ENCODE results near the gene KIF7.

The KIF7 gene

GRCh38 chr15:89648106-89649012, 6.9 kb downstream of the KIF7 start:
- DNase-seq: no peak

GRCh38 chr15:89647191-89647851, 7.9 kb downstream of the KIF7 start:
- DNase-seq: peak; percentile 56 to 57

- DNase-seq: no peak
Observed at GRCh38 chr15:89646416-89647141, 8.7 kb downstream of the KIF7 start.

DNA sequence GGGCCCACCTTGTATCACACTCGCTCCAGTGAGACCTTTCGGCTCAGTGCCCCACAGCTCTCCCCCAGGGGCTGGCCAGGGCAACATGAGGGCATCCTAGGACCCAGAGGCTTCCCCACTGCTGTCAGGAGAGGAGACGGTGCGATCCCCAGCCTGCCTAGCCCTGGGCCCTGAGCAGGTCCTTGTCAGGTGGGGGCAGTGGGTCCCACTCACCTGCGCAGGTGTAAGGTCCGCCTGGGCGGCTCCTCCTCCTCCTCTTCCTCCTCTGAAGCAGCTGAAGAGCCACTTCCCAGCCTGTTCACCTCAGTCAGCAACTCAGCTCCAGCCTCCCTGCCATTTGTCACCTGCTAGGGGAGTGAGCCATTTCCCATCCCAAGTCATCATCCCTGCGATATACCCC, 9.6 kb downstream of the KIF7 start:
- no peak for DNase-seq

GRCh38 chr15:89642106-89642505, 13.2 kb downstream of the KIF7 start:
- no peak for DNase-seq

GRCh38 chr15:89641053-89641452, 14.2 kb downstream of the KIF7 start:
- DNase-seq: no peak

DNA sequence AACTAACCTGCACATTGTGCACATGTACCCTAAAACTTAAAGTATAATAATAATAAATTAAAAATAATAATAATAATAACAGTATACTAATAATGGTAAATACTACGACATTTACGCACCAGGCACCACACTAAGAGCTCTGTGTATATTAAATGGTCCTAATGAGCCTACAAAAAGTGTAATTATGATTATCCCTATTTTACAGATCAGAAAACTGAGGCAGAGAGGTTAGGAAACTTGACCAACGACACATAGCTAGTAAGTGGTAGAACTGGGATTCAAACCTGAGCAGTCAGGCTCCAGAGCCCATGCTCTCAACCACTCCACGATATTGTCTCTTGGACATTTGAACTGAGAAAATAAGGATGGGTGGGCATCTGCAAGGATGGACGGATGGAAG, 15.0 kb downstream of the KIF7 start:
- DNase-seq: no peak

DNA sequence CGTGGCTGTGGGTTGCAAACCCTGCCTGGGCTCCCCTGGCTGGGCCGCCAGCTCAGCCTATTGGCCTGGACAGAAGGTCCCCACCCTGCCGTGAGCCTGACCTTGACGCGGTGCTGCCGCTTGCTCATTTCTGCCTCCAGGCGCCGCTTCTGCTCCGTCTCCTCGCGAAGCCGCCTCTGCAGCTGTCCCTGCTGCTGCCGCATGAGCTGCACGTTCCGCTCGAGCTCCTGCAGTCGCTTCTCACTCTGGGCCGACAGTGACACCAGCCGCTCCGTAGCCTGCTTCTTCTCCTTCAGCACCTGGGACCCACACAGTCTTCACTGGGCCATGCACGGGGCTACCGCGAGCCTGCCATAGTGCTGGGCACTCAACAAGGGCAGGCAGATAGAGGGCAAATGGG, 21.7 kb downstream of the KIF7 start:
- no peak for DNase-seq

GRCh38 chr15:89632563-89633430, 22.5 kb downstream of the KIF7 start:
- no peak for DNase-seq

- DNase-seq: no peak
Observed at GRCh38 chr15:89631902-89632264, 23.4 kb downstream of the KIF7 start.

DNA sequence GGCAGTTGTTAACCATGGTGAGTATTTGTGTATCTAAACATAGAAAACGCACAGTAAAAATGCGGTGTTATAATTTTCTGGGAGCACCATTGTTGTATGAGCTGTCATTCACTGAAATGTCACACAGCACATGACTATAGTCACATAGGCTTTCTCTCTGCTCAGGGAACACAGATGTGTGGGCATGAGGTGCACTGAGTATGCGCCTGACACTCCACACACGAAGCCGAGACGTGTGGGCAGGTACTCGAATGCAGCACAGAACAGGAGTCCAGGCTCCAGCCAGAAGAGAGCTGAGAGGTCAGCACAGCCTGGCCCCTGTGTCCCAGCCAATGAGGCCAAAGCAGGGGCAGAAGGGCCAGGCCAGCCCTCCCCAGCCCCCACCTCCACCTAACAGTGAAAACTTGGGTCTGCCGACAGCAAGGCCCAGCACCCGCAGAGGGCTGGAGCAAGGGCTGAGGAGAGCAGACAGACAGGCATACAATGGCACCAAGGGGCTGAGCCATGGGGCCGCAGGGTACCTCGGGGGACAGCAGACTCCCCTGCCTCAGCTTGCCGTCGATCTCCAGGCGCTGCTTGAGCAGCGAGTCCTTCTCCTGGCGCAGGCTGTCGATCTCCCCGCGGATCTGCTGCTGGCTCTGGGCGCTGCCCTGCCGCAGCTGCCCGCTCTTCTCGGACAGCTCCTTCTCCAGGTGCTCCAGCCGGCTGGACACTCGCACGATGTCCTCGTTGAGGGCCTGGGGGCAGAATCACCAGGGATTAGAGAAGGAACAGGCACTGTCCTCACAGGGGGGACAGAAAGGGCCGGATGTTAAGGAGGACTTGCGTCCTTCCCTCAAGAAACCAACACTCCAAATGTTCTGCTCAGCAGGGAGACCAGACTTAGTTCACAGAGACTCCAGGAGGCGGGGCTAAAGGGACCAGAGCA, 24.0 kb downstream of the KIF7 start:
- no peak for DNase-seq

GRCh38 chr15:89630260-89630659, 25.0 kb downstream of the KIF7 start:
- no peak for DNase-seq

DNA sequence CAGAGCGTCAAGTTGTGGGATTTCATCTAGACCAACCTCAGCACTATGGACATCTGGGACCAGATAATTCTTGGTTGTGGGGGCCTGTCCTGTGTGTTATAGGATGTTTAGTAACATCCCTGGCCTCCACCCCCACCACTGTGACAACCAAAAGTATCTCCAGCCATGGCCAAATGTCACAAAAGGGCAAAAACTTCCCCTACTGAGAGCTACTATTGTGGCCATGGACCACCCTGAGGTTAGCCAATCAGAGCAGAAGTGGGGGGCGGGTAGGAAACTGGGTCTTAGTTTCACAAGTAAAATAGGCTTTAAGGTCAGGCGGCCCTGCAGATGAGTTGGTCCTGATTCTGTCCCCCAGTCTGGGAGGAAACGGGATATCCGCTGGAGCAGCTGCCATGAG, 25.4 kb downstream of the KIF7 start:
- no peak for DNase-seq

GRCh38 chr15:89628806-89629715, 26.2 kb downstream of the KIF7 start:
- peak; percentile 4 to 67 for DNase-seq

- no peak for DNase-seq
Observed at GRCh38 chr15:89628301-89628700, 27.0 kb downstream of the KIF7 start.

DNA sequence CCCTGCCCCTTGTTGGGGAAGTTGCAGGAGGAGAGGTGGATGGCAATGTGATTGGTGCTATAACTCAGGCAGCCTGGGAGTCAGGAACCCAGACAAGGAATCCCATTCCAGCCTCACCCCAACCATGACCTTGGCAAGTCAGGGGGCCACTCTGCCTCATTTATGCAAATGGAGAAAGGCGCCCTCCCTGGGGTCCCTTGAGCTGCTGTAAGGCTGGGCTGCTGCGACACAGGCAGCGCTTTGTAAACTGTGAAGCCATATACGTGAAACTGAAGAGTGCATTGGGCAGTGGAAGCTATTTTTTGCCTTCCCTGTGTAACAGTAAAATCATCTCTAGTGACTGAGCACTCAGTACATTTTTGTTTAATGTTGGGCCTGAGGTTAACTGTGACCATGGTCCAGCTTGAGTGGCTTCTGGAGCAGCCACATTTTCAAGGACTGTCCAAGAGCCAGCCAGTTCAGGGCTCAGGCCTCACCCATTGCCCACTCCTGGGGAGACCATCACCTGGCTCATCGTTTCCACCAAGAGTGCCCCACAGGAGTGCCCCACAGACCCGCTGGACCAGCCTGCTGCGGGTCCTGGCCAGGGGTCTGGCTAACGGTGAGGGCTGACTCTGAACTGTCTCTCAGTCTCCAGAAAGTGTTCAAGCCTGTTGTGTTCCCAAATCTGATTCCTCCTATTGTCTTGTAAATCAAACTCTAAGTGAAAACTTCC, 27.9 kb downstream of the KIF7 start:
- no peak for DNase-seq

DNA sequence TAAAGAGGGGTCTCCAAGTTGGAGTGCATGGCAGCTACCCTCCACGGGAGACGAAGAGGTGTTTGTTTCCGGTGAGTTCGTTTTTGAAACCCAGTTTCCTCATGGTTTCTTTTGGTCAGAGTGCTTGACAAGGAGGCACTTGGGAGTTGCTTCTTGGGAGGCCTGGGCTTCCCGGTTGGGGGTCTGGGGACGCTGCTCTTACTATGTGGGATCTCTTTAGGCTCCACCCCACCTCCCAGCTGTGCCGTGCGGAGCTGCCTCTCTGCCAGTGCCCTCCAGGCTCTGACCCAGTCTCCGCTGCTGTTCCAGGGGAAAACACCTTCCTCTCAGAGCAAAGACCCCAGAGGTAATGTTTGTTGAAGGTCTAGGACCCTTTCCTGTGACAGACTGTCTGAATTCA, 29.6 kb downstream of the KIF7 start:
- DNase-seq: no peak

DNA sequence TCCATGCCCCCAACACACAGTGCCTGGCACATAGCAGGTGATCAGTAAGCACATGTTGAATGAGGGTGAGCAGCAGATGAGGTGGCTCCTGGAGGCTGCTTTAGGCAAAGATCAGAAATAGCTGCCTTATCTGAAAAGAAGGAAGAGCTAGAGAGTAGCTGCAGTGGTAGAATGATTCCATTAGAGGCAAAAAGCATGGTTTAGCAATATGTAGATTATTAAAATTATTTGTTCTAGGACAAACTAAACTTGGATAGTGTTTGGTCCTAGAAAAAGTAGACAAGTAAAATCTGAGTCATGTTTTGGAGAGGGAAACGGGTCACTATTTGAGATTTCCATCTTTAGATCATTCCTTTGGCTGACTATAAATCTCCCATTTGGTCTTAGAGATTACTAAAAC, 32.1 kb downstream of the KIF7 start:
- no peak for DNase-seq

GRCh38 chr15:89621547-89621946, 33.7 kb downstream of the KIF7 start:
- no peak for DNase-seq

DNA sequence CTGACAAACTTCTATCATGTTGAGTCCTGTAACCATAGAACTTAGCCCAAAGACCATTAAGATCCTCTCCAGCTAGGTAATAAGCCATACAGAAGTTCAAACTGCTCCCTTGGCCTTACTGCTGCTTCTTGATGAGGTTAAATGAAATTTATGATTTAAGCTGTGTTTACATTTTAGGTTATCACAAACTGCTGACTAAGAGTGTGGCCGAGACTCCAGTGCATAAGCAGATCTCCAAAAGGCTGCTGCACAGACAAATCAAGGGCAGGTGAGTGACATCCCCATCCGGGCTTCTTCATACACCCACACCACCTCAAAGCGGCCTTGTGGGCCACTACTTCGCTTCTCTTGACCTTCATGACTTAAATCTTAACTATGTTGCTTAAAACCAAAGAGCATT, 39.0 kb downstream of the KIF7 start:
- no peak for DNase-seq

All from inflammatory macrophage (primary cell).